ENCODE measurements around the gene SUSD2.
"Not testable (repeated sequence)": the region's sequence is repeated elsewhere in the genome, so short reads cannot be mapped to it uniquely, and the experiment has no call there.

The SUSD2 gene

DNA sequence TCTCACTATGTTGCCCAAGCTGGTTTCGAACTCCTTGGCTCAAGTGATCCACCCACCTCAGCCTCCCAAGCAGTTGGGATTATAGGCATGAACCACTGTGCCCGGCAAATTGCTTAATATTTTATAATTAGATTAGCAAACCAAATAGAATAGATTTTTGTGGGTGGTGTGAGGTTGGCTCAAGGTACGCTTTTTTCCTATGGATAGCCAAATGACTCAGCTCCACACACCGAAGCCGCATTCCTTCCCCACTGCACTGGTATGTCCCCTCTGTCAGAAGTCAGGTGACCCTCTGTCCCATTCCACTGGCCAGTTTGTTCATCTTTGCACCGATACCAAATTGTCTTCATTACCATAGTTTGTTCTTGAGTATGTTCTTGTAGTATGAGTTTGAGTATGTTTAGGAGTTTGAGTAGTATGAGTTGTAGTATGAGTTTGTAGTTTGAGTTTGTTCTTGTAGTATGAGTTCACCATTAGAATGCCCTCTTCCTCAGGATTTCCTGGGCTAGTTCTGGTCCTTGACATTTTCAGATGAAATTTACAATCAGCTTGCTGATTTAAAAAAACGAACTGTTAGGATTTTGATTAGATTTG, 19.4 kb downstream of the SUSD2 start:
- POLR2A ChIA-PET, result no interaction called here
- DNase-seq (ENCODE audit: extremely low spot score), result no peak
- CTCF ChIA-PET, result interaction anchor here (1.3 kb wide), 1 partner anchor 10 kb away, joined by 4 read pairs; no protein-coding TSS in a partner anchor
- no peak for TF ChIP-seq CTCF (IDR thresholded peaks at IDR 0.05; ENCODE audit: control extremely low read depth, extremely low read depth, low read depth, missing control alignments)

GRCh38 chr22:24201681-24202614, 20.7 kb downstream of the SUSD2 start:
- ChIA-PET POLR2A (no interaction called here), CTCF (interaction anchor here (0.9 kb wide), 1 partner anchor 29 kb away, joined by 4 read pairs; no protein-coding TSS in a partner anchor)
- no peak for TF ChIP-seq CTCF (IDR thresholded peaks at IDR 0.05; ENCODE audit: control extremely low read depth, extremely low read depth, low read depth, missing control alignments)
- DNase-seq (ENCODE audit: extremely low spot score), result no peak

DNA sequence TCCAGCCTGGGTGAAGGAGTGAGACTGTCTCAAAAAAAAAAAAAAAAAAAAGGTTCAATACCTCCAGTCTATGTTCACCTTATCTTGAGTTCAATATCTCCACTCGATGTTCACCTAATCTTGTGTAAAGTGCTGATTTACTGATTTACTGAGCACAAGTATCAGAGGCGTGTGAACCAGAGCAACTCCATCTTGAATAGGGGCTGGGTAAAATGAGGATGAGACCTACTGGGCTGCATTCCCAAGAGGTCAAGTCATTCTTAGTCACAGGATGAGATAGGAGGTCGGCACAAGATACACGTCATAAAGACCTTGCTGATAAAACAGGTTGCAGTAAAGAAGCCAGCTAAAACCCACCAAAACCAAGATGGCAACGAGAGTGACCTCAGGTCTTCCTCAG, 22.6 kb downstream of the SUSD2 start:
- DNase-seq (ENCODE audit: extremely low spot score); CTCF ChIA-PET; POLR2A ChIA-PET: not testable (repeated sequence)

DNA sequence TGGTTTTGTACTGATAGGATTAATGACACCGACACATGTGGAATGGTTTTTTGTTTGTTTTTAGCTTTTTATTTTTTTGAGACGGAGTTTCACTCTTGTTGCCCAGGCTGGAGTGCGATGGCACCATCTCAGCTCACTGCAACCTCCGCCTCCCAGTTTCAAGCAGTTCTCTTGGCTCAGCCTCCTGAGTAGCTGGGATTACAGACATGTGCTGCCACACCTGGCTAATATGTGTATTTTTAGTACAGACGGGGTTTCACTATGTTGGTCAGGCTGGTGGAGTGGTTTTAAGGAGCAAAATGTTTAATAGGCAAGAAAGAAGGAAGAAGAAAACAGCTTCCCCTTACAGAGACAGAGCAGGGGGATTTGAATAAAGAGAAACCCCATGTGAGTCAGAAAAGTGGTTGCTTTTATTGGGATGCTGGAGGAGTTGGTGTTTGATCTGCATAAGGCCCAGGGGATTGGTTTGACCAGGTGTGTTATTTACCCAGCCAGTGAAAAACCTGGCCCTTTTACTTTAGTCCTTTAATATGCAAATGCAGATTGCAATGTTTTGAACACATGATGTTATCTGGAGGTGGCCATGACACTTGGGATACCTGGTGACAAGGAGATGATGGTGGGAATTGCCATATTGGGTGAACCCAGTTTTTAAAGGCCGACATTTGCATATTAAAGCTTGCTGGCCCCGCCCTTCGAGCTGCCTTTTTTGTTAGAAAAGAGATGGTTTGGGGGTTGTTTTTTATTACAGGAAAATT, 24.3 kb downstream of the SUSD2 start:
- ChIA-PET POLR2A (no interaction called here), CTCF (interaction anchor here (1.5 to 1.6 kb wide), 2 partner anchors 16 to 26 kb away, joined by 3 to 4 read pairs; no protein-coding TSS in a partner anchor)
- TF ChIP-seq CTCF (IDR thresholded peaks at IDR 0.05; ENCODE audit: control extremely low read depth, extremely low read depth, low read depth, missing control alignments), result no peak
- DNase-seq (ENCODE audit: extremely low spot score), result no peak

DNA sequence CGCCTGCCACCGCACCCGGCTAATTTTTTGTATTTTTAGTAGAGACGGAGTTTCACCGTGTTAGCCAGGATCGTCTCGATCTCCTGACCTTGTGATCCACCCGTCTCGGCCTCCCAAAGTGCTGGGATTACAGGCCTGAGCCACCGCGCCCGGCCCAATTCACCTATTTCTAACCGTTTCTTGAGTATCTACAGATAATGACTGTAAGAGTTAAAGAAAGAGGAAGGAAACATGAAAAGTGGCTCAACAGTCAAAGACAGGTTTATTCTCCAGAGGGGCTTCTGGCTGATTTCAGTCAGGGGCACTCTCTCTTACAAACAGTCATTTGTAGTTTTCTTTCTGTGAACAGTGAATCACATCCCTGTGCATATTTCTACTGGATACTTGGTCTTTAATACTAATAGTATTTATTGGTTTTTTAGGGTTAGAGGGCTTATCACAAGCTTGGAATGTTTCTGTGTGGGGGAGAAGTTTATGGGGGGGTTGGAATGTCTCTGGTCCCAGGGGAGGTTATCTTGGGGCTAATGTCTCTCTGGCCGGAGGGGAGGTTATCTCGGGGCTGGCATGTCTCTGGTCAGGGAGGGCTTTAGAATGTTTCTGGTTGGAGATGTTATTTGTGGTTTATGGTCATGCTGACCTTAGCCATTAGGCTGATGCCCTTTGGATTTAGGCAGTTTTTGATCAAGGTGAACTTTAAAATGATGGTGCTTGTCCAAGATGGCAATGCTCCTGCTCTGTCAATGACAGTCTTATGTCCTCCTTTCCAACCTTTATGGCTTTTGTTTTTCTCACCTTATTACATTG, 25.4 kb downstream of the SUSD2 start:
- DNase-seq (ENCODE audit: extremely low spot score); POLR2A ChIA-PET: not testable (repeated sequence)

DNA sequence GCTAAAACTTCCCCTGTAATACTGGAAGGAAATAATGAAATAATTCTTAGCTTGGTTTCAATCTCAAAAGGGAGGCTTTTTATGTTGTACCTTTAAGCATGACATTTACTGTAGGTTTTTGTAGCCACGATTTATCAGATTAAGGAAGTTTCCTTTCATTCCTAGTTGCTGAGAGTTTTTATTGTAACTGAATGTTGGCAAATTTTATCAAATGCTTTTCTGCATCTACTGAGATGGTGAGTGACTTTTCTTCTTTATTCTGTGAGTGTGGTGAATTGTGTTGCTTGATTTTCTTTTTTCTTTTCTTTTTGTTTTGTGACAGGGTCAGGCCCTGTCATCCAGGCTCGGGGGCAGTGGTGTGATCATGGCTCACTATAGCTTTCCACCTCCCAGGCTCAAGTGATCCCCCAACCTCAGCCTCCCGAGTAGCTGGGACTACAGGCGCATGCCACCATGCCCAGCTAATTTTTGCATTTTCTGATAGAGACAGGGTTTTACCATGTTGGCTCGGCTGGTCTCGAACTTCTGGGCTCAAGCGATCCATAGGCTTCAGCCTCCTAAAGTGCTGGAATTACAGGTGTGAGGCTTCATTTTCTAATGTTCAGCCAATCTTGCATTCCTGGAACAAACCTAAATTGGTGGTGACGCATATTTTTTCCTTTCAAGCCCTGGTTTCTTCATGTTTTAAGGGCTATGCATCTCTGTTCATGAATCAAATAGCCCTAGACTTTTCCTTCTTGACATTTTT, 26.2 kb downstream of the SUSD2 start:
- ChIA-PET CTCF (interaction anchor here (1.4 to 1.5 kb wide), 2 partner anchors 9 to 50 kb away, joined by 3 read pairs; no protein-coding TSS in a partner anchor), POLR2A (no interaction called here)
- no peak for TF ChIP-seq CTCF (IDR thresholded peaks at IDR 0.05; ENCODE audit: control extremely low read depth, extremely low read depth, low read depth, missing control alignments)
- DNase-seq (ENCODE audit: extremely low spot score), result no peak

More for the DNA sequence above, 25.4 kb downstream of the SUSD2 start:
- CTCF ChIA-PET, result interaction anchor here (1.4 to 1.5 kb wide), 2 partner anchors 10 to 49 kb away, joined by 3 read pairs; no protein-coding TSS in a partner anchor
